Esophagus squamous epithelium (tissue), 5 donors: Measurements from ENCODE around the gene NPAP1. TPM values are rescaled to one million over a fixed set of nuclear protein-coding genes. Genes with fewer than 3 reads are reported as not detected.

Experiments
- DNase-seq: peaks from one replicate; lab custom pipeline; 2025; lab: John Stamatoyannopoulos, UW
- H3K27ac ChIP-seq, 4 donors: fragments of 200-600 bp; sonication (generic); one replicate each; pipeline ENCODE4 v1.5.1; 2016 to 2019; ENCODE audit warnings: mild to moderate bottlenecking in 1 of 4
- H3K27me3 ChIP-seq, 4 donors: fragments of 200-600 bp; sonication (generic); 1 replicate in 3 of 4; 2 replicates in 1 of 4; pipeline versions ENCODE4 v1.5.1 to v1.6.0; 2017 to 2021; ENCODE audit warnings: antibody characterized with exemption in 1 of 4
- H3K36me3 ChIP-seq, 3 donors: fragments of 200-600 bp; sonication (generic); one replicate each; pipeline ENCODE4 v1.5.1; 2016 to 2019
- H3K4me1 ChIP-seq, 3 donors: fragments of 200-600 bp; sonication (generic); one replicate each; pipeline ENCODE4 v1.5.1; 2017 to 2019
- H3K4me3 ChIP-seq, 4 donors: fragments of 200-600 bp; sonication (generic); 1 replicate in 3 of 4; 2 replicates in 1 of 4; pipeline ENCODE4 v1.5.1; 2016 to 2019; ENCODE audit warnings: mild to moderate bottlenecking in 2 of 4, moderate library complexity in 1 of 4
- H3K9me3 ChIP-seq, 3 donors: fragments of 200-600 bp; sonication (generic); one replicate each; pipeline ENCODE4 v1.5.1; 2016 to 2019
- POLR2A ChIP-seq, 4 donors: fragments of 450-650 bp; IDR thresholded peaks; one replicate each; pipeline ENCODE4 v1.6.1; 2017; ENCODE audit warnings: antibody characterized with exemption in 4 of 4, mild to moderate bottlenecking in 4 of 4, moderate library complexity in 3 of 4
- WGBS, 2 donors: methylation state at CpG; one replicate each; pipeline ENCODE4 v1.1.5; 2018; 5-methylcytosine and 5-hydroxymethylcytosine counted together
- intact Hi-C: fragments of 100-400 bp; cut with DNase I; formaldehyde crosslinking; loops from one replicate; pipeline ENCODE4 v1.15.0; 2022
- total RNA-seq, 4 donors: library from RNA; depleted of rRNA; stranded (reverse); fragments of >200 nt; gene quantifications; one replicate each; pipeline ENCODE4 v1.1.0, GENCODE V29; 2016
- TF ChIP-seq, protein P1 (sequence below), 6 experiments: fragments of 450-650 bp in 4 of 6; fragments of 200-600 bp in 2 of 6; sonication (generic) in 2 of 6; IDR thresholded peaks; one replicate each; pipeline ENCODE4 v1.5.1; 2016 to 2019; ENCODE audit warnings: antibody characterized with exemption in 6 of 6, mild to moderate bottlenecking in 4 of 6, moderate library complexity in 4 of 6
- donor health status: DM: yes; HTN: yes; CAD: no.

NPAP1 gene
- total RNA-seq, 4 donors from 2014 or later = not detected

DNA sequence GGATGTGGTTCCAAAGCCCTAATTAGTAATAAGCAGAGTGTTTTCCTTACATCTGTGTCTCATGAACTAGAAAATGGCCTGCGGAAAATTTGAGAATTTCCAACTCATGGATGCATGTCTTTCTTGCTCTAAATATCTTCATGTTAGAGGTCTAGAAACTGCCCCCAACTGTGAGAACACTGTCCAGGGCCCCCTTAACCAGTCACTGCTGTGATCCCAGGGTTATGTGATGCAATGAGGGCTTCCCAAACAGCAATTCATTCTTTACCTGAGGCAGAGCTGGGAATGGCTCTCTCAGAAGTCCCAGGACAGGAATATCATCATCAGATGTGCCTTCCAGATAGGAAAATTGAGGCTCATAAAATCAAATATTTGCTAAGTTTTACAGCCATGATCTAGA is 8.2 kb downstream of the NPAP1 start:
- TF ChIP-seq, protein P1, sequence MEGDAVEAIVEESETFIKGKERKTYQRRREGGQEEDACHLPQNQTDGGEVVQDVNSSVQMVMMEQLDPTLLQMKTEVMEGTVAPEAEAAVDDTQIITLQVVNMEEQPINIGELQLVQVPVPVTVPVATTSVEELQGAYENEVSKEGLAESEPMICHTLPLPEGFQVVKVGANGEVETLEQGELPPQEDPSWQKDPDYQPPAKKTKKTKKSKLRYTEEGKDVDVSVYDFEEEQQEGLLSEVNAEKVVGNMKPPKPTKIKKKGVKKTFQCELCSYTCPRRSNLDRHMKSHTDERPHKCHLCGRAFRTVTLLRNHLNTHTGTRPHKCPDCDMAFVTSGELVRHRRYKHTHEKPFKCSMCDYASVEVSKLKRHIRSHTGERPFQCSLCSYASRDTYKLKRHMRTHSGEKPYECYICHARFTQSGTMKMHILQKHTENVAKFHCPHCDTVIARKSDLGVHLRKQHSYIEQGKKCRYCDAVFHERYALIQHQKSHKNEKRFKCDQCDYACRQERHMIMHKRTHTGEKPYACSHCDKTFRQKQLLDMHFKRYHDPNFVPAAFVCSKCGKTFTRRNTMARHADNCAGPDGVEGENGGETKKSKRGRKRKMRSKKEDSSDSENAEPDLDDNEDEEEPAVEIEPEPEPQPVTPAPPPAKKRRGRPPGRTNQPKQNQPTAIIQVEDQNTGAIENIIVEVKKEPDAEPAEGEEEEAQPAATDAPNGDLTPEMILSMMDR (IDR thresholded peaks at IDR 0.05) = no peak
- TF ChIP-seq POLR2A (IDR thresholded peaks at IDR 0.05) = no peak
- no peaks in the 10 kb centered on the region for H3K27me3 ChIP-seq
- intact Hi-C loops = no loop called here
- no peak for DNase-seq
- WGBS, 2 donors = 93 to 95% methylated on average over 1 of the region's 1 CpG
- H3K4me1 ChIP-seq = no peaks in the 10 kb centered on the region
- H3K4me3 ChIP-seq = no peak overlapping the region
- H3K9me3 ChIP-seq = no peaks in the 10 kb centered on the region
- no peak overlapping the region for H3K27ac ChIP-seq
- H3K36me3 ChIP-seq = no peaks in the 10 kb centered on the region

DNA sequence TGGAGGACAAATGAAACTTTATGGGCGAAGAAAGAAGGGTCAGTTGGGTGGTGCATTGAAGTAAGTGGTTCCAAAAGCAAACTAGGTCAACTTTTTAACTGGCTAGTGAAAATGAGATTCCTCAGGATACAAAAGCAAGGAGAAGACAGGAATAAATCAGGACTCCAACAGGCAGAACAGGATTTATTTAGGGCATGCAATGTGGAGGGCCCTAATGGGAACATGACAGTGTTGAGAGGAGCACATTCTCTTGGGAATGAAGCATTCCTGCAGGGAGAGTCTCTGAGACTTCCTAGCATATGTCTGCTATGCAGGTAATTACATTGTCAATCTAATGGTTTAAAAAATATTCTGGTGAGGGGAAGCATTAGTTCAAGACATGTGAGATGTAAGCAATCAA is 8.7 kb downstream of the NPAP1 start:
- DNase-seq = no peak
- Histone ChIP-seq H3K9me3 (no peaks in the 10 kb centered on the region), H3K4me1 (no peaks in the 10 kb centered on the region), H3K27me3 (no peaks in the 10 kb centered on the region), H3K4me3 (no peak overlapping the region), H3K36me3 (no peaks in the 10 kb centered on the region), H3K27ac (no peak overlapping the region)
- intact Hi-C loops = no loop called here
- 44 to 76% methylated on average over 1 of the region's 1 CpG for WGBS, 2 donors
- no peak for TF ChIP-seq POLR2A (IDR thresholded peaks at IDR 0.05)
- TF ChIP-seq, protein P1 (IDR thresholded peaks at IDR 0.05) = no peak

DNA sequence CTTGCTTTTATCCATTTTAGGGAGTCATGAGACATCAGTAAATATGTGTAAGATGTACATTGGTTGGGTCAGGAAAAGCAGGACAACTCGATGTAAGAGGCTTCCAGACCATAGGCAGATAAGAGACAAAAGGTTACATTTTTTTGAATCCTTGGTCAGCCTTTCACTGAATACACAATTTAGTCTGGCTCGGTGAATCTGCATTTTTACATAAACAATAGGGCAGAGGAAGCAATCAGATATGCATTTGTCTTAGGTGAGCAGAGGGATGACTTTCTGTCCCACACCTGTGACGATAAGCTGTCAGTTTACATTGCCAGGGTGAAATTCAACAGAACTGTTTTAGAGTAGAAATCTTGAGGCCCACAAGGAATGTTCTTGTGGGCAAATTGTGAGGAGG is 20.6 kb downstream of the NPAP1 start:
- WGBS, 2 donors = 42 to 57% methylated on average over 3 of the region's 3 CpGs
- intact Hi-C loops = no loop called here
- H3K9me3 ChIP-seq = no peaks in the 10 kb centered on the region

DNA sequence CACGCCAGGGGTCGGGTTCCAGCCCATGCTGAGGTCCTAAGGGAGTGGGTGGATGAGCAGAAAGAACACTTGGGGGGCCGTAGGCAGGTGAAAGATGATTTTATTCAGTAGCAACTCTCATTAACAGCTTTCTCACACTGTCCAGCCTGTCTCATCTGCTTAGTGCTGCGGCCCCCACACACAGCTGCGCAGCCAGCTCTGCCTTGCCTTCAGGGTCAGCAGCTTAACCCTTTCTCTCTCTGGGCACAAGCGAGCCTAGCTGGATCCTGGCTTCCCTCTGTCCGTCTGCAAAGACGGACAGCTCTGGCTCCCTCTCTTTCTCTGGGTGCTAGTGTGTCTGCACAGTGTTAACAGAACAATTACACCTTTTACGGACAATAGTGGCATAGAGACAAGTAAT is 21.3 kb downstream of the NPAP1 start:
- no peak overlapping the region for H3K4me3 ChIP-seq
- intact Hi-C loops = no loop called here
- no peak overlapping the region for H3K27ac ChIP-seq
- DNase-seq = no peak
- no peaks in the 10 kb centered on the region for H3K4me1 ChIP-seq
- WGBS, 2 donors = 47 to 49% methylated on average over 9 of the region's 9 CpGs
- H3K27me3 ChIP-seq = no peaks in the 10 kb centered on the region
- no peaks in the 10 kb centered on the region for H3K36me3 ChIP-seq
- TF ChIP-seq, protein P1 (IDR thresholded peaks at IDR 0.05) = no peak
- TF ChIP-seq POLR2A (IDR thresholded peaks at IDR 0.05) = no peak
- no peaks in the 10 kb centered on the region for H3K9me3 ChIP-seq

More for the DNA sequence above, 20.6 kb downstream of the NPAP1 start:
- Histone ChIP-seq H3K27me3 (no peaks in the 10 kb centered on the region), H3K27ac (no peak overlapping the region), H3K4me3 (no peak overlapping the region), H3K4me1 (no peaks in the 10 kb centered on the region), H3K36me3 (no peaks in the 10 kb centered on the region)
- TF ChIP-seq POLR2A (IDR thresholded peaks at IDR 0.05) = no peak
- TF ChIP-seq, protein P1 (IDR thresholded peaks at IDR 0.05) = no peak
- no peak for DNase-seq

DNA sequence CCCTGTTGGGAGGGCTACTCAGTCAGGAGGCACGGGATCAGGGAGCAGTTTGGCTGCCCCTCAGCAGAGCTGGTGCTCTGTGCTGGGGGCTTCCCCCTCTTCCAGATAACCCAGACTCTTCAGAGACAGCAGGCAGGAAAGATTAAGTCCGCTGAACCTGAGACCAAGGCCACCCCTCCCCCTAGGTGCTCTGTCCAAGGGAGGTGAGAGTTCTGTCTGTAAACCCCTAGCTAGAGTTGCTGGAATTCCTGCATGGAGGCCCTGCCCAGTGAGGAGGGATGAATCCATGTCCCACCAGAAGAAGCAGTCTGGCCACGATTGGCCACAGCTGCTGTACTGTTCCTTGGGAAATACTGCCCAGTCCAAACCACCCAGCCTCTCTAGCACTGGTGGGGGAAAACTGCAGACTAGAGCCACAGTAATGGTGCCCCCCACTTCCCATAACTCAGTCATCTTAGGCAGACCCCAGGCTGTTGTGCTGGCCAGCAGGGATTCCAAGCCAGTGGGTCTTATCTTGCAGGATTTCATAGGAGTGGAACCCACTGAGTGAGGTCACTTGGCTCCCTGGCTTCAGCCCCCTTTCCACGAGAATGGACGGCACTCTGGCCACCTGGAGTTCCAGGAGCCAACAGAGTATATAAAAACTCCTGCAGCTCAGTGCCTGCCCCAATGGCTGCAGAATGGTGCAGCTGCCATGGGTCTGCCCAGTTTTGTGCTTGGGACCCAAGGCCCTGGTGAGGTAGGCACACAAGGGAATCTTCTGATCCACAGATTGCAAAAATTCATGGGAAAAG is 42.9 kb downstream of the NPAP1 start:
- H3K4me3 ChIP-seq = no peak overlapping the region
- no peaks in the 10 kb centered on the region for H3K4me1 ChIP-seq
- intact Hi-C loops = no loop called here
- WGBS, 2 donors = 45 to 80% methylated on average over 1 to 2 of the region's 5 CpGs
- no peaks in the 10 kb centered on the region for H3K36me3 ChIP-seq
- no peak overlapping the region for H3K27ac ChIP-seq
- TF ChIP-seq, protein P1 (IDR thresholded peaks at IDR 0.05) = no peak
- no peak for TF ChIP-seq POLR2A (IDR thresholded peaks at IDR 0.05)
- DNase-seq = no peak
- H3K9me3 ChIP-seq = peaks cover 0 to 7% (median 0%) of the 10 kb centered on the region in 3 donors
- no peaks in the 10 kb centered on the region for H3K27me3 ChIP-seq
